NT2/D1 (cell line): ENCODE data around the gene PRAMEF12.

Experiments
- YY1 ChIP-seq: IDR thresholded peaks from 2 replicates; pipeline ENCODE4 v1.6.1; 2011; ENCODE audit not compliant: insufficient read length, insufficient read depth
- ZNF274 ChIP-seq: IDR thresholded peaks from 2 replicates; pipeline ENCODE4 v1.6.1; 2011; ENCODE audit warnings: mild to moderate bottlenecking, low read depth, low read length

DNA sequence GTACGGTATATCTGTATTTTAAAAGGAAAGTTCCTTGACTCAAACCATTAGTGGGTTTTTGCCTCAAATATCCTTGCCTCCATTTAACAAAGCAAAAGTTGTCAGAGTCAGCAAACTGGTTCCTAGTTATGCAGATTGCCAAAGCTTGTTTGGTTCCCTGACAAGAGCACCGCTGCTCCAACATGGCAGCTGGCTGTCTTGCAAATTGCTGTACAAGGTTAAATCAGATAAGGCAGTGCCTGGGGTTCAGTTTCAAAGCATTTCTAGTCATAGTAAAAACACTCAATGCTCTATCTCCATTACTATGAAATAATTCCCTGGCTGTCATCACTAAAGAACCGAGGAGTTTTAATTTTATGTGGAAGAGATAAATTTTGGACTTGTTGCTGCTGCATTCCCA lies 38.9 kb upstream of the PRAMEF12 start:
- TF ChIP-seq YY1: no peak
- no peak for TF ChIP-seq ZNF274
